Lung (tissue), 12 donors: ENCODE results near the gene WDR64. TPM values are rescaled to one million over a fixed set of nuclear protein-coding genes. Genes with fewer than 3 reads are reported as not detected.

Experiments
- ATAC-seq: fragments of 200-7000 bp; cut with Tn5 transposase; one replicate; pipeline ENCODE4 v1.9.1; 2020; ENCODE audit warnings: moderate number of reproducible peaks; ENCODE audit not compliant: insufficient read depth, low FRiP score
- DNase-seq, 3 donors: peaks; one replicate each; pipeline ENCODE4 v3.0.0-alpha.2; 2013 to 2017
- H3K27ac ChIP-seq, 2 donors: one replicate each; pipeline ENCODE4 v1.5.1; 2013; ENCODE audit warnings: mild to moderate bottlenecking in 2 of 2, moderate library complexity in 2 of 2, control low read depth in 1 of 2, inconsistent platforms in 1 of 2, low read depth in 1 of 2, low read length in 1 of 2
- H3K27me3 ChIP-seq, 3 donors: one replicate each; pipeline ENCODE4 v1.5.1; 2013; ENCODE audit warnings: low read length in 2 of 3; ENCODE audit not compliant: control insufficient read depth in 3 of 3, insufficient read depth in 3 of 3
- H3K36me3 ChIP-seq, 4 donors: one replicate each; pipeline ENCODE4 v1.5.1; 2013; ENCODE audit warnings: low read length in 4 of 4, mild to moderate bottlenecking in 1 of 4, moderate library complexity in 1 of 4; ENCODE audit not compliant: control insufficient read depth in 4 of 4, insufficient read depth in 4 of 4
- H3K4me1 ChIP-seq, 5 donors: one replicate each; pipeline ENCODE4 v1.5.1; 2013; ENCODE audit warnings: low read length in 5 of 5, mild to moderate bottlenecking in 2 of 5, moderate library complexity in 1 of 5; ENCODE audit not compliant: control insufficient read depth in 5 of 5, insufficient read depth in 5 of 5
- H3K4me3 ChIP-seq: one replicate; pipeline ENCODE4 v1.5.1; 2013; ENCODE audit warnings: mild to moderate bottlenecking, control low read depth, moderate library complexity
- H3K9ac ChIP-seq, 2 donors: one replicate each; pipeline ENCODE4 v1.5.1; 2013; ENCODE audit warnings: low read length in 2 of 2, control low read depth in 1 of 2; ENCODE audit not compliant: insufficient read depth in 1 of 2
- H3K9me3 ChIP-seq, 4 donors: one replicate each; pipeline ENCODE4 v1.5.1; 2013; ENCODE audit warnings: low read length in 3 of 4, mild to moderate bottlenecking in 1 of 4, moderate library complexity in 1 of 4; ENCODE audit not compliant: control insufficient read depth in 4 of 4, insufficient read depth in 3 of 4
- CTCF ChIP-seq: IDR thresholded peaks from 2 replicates; pipeline ENCODE4 v1.5.1; 2012; ENCODE audit warnings: mild to moderate bottlenecking; ENCODE audit errors: control extremely low read depth, extremely low read depth
- WGBS, 2 donors: extraction: QIAGEN DNeasy Blood & Tissue Kit; methylation state at CpG; one replicate each; pipeline ENCODE4 v1.1.7; 2013; 5-methylcytosine and 5-hydroxymethylcytosine counted together
- polyA plus RNA-seq, 2 donors: library from polyadenylated mRNA; stranded (reverse); fragments of 200-250 nt; gene quantifications; one replicate each; pipeline ENCODE4 v1.2.1, GENCODE V29; 2013
- total RNA-seq, 2 donors: library from RNA; depleted of rRNA in 1 of 2; stranded (reverse); fragments of >200 nt in 1 of 2; gene quantifications; one replicate each; pipeline ENCODE4 v1.2.1, GENCODE V29; 2014 to 2021
- donor health status: control.
- donor health status: control.
- donor health status: Bipolar disorder and iron deficiency.
- donor health status: healthy.
- donor health status: DM: yes; HTN: yes; CAD: no.

Gene WDR64
- total and polyA plus RNA-seq, 4 donors: not detected

- TF ChIP-seq CTCF: no peak
- Histone ChIP-seq H3K4me1 (peaks cover 0 to 17% (median 11%) of the 10 kb centered on the region in 5 donors), H3K4me3 (peak overlapping the region; percentile 72), H3K36me3 (peaks cover 0 to 8% (median 3%) of the 10 kb centered on the region in 4 donors), H3K9me3 (no peaks in the 10 kb centered on the region), H3K27me3 (no peaks in the 10 kb centered on the region), H3K27ac (peak overlapping the region; percentile 84), H3K9ac (peak overlapping the region; percentile 77 to 92)
- no peak for ATAC-seq
- 1 to 2% methylated on average over 29 to 42 of the region's 42 CpGs for WGBS, 2 donors
- DNase-seq: peak; percentile 42 to 52 (median 46)
Measured at GRCh38 chr1:241639623-241640148, 12.4 kb upstream of the WDR64 start.

- peak within 1 kb of the TSS; percentile 72 for H3K4me3 ChIP-seq
- H3K4me1 ChIP-seq: peaks cover 0 to 17% (median 11%) of the 10 kb centered on the region in 5 donors
- peak; percentile 92 to 96 (median 95) for DNase-seq
- WGBS, 2 donors: 4 to 5% methylated on average over 57 to 81 of the region's 81 CpGs
- peak within 1 kb of the TSS; percentile 84 for H3K27ac ChIP-seq
- no peaks in the 10 kb centered on the region for H3K27me3 ChIP-seq
- H3K36me3 ChIP-seq: peaks cover 0 to 4% (median under 1%) of the 10 kb centered on the region in 4 donors
- ATAC-seq: peak; percentile 100
- H3K9me3 ChIP-seq: no peaks in the 10 kb centered on the region
- peak within 1 kb of the TSS; percentile 77 to 92 for H3K9ac ChIP-seq
- no peak for TF ChIP-seq CTCF
Measured at GRCh38 chr1:241640149-241640866, 11.8 kb upstream of the WDR64 start, which contains the start of the genes CHML and OPN3. Gene CHML, minus strand, starts transcription at chr1:241640369. Its CDS starts 4,603 bp downstream, at chr1:241635766. Gene OPN3, minus strand, starts transcription at chr1:241640369. Its CDS starts 115 bp downstream, at chr1:241640254.

GRCh38 chr1:241640867-241641622, 11.0 kb upstream of the WDR64 start:
- 73 to 89% methylated on average over 9 of the region's 9 CpGs for WGBS, 2 donors
- H3K9ac ChIP-seq: no peak overlapping the region
- H3K9me3 ChIP-seq: no peaks in the 10 kb centered on the region
- H3K27ac ChIP-seq: peak overlapping the region; percentile 11 to 37
- DNase-seq (no peak), ATAC-seq (no peak)
- no peaks in the 10 kb centered on the region for H3K27me3 ChIP-seq
- H3K36me3 ChIP-seq: no peaks in the 10 kb centered on the region
- no peak for TF ChIP-seq CTCF
- H3K4me3 ChIP-seq: no peak overlapping the region
- H3K4me1 ChIP-seq: peaks cover 0 to 17% (median 11%) of the 10 kb centered on the region in 5 donors
